ENCODE data around the gene LRRK1. TPM values are rescaled to one million over a fixed set of nuclear protein-coding genes. Genes with fewer than 3 reads are reported as not detected.

The LRRK1 gene
- total and polyA plus RNA-seq, 12 donors = 1.5 to 8.1 (median 2.0) TPM

DNA sequence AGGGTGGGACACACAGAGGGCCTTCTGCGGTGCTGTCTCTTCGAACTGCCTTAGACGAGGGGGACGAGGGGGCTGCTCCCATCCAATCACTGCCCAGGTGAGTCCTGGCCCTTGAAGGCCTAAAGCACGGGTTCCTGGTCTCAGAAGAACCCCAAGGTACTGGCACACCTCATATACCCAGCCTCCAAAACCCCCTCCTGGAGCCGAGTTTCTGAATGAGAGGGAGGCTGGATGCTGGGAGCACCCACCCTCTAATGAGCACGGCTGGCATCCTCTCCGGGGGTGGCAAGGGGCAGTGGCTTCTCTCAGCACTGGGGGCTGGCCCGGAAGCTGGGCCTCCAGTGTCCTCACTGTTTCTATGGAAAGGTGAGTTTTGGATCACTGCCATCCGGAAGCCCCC is 165.6 kb downstream of the LRRK1 start:
- intact Hi-C loops (cut with DNase I) = loop anchor here in 8 of 10 donors (5.0 to 10.0 kb wide), 4 partner anchors 62 to 172 kb away; no protein-coding TSS in a partner anchor
- no peak for DNase-seq
- TF ChIP-seq, protein P1, sequence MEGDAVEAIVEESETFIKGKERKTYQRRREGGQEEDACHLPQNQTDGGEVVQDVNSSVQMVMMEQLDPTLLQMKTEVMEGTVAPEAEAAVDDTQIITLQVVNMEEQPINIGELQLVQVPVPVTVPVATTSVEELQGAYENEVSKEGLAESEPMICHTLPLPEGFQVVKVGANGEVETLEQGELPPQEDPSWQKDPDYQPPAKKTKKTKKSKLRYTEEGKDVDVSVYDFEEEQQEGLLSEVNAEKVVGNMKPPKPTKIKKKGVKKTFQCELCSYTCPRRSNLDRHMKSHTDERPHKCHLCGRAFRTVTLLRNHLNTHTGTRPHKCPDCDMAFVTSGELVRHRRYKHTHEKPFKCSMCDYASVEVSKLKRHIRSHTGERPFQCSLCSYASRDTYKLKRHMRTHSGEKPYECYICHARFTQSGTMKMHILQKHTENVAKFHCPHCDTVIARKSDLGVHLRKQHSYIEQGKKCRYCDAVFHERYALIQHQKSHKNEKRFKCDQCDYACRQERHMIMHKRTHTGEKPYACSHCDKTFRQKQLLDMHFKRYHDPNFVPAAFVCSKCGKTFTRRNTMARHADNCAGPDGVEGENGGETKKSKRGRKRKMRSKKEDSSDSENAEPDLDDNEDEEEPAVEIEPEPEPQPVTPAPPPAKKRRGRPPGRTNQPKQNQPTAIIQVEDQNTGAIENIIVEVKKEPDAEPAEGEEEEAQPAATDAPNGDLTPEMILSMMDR (IDR thresholded peaks at IDR 0.05) = no peak

GRCh38 chr15:101085311-101085700 is 166.1 kb downstream of the LRRK1 start:
- Histone ChIP-seq H3K27me3 (no peaks in the 10 kb centered on the region), H3K36me3 (no peaks in the 10 kb centered on the region), H3K9me3 (peaks cover 0 to under 1% (median 0%) of the 10 kb centered on the region in 11 donors), H3K4me1 (peaks cover 0 to 20% (median 9%) of the 10 kb centered on the region in 9 donors), H3K4me3 (no peak overlapping the region), H3K27ac (no peak overlapping the region)
- TF ChIP-seq, protein P1 (IDR thresholded peaks at IDR 0.05) = no peak
- DNase-seq = no peak
- no peak for ATAC-seq
- WGBS, 2 donors = 92 to 93% methylated on average over 10 of the region's 10 CpGs
- intact Hi-C loops (cut with DNase I) = loop anchor here in 5 of 10 donors (5.0 to 10.0 kb wide), 3 partner anchors 68 to 172 kb away; no protein-coding TSS in a partner anchor

More for the DNA sequence above, 165.6 kb downstream of the LRRK1 start:
- Histone ChIP-seq H3K4me1 (peaks cover 0 to 19% (median 9%) of the 10 kb centered on the region in 9 donors), H3K27me3 (no peaks in the 10 kb centered on the region), H3K4me3 (no peak overlapping the region), H3K9me3 (no peaks in the 10 kb centered on the region), H3K36me3 (no peaks in the 10 kb centered on the region), H3K27ac (no peak overlapping the region)
- ATAC-seq = no peak
- WGBS, 2 donors = 90% methylated on average over 10 of the region's 10 CpGs

- TF ChIP-seq, protein P1 (IDR thresholded peaks at IDR 0.05) = no peak
- ATAC-seq (no peak), DNase-seq (no peak)
- Histone ChIP-seq H3K4me1 (peaks cover 8 to 30% (median 18%) of the 10 kb centered on the region in 9 donors), H3K4me3 (no peak overlapping the region), H3K9me3 (peaks cover 0 to 4% (median 0%) of the 10 kb centered on the region in 11 donors), H3K36me3 (no peaks in the 10 kb centered on the region), H3K27ac (no peak overlapping the region), H3K27me3 (no peaks in the 10 kb centered on the region)
- intact Hi-C loops (cut with DNase I) = loop anchor here in 5 of 10 donors (5.0 to 10.0 kb wide), 3 partner anchors 69 to 171 kb away; no protein-coding TSS in a partner anchor
- 92 to 95% methylated on average over 48 of the region's 48 CpGs for WGBS, 2 donors
Observed at GRCh38 chr15:101086394-101087171, 167.4 kb downstream of the LRRK1 start.

DNA sequence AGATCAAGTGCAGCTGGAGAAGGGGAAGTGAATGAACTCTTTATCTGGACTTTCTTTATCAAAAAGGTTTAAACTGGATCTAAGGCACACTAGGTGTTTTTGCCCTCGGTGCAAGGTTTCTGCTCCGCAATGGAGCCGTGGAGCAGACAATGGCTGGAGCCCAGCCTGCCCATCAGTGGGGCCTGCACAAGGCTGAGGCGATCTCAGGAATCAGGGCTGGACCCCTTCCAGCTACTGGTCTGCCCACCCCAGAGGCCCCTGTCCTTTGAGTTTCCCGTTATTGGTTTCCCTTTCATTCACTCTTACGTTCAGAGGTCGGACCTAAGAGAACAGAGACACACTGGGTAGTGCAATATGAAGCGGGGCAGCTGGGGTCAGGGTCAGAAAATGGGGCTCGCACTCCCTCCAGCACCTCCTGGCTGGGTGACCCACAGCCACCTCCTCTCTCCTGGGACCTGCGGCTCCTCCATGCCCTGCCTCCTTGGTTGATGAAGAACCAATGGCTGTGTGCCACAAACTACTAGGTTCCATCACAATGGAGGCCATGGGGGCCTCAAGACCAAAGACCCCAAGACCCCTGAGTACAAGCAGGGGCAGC is 168.1 kb downstream of the LRRK1 start:
- Histone ChIP-seq H3K27me3 (no peaks in the 10 kb centered on the region), H3K9me3 (peaks cover 0 to 4% (median 0%) of the 10 kb centered on the region in 11 donors), H3K27ac (no peak overlapping the region), H3K36me3 (no peaks in the 10 kb centered on the region), H3K4me1 (peaks cover 14 to 37% (median 24%) of the 10 kb centered on the region in 9 donors), H3K4me3 (no peak overlapping the region)
- 82 to 88% methylated on average over 10 of the region's 10 CpGs for WGBS, 2 donors
- intact Hi-C loops (cut with DNase I) = loop anchor here in 5 of 10 donors (5.0 to 10.0 kb wide), 3 partner anchors 70 to 170 kb away; no protein-coding TSS in a partner anchor
- DNase-seq = no peak
- TF ChIP-seq, protein P1 (IDR thresholded peaks at IDR 0.05) = no peak
- ATAC-seq = no peak

Data from heart right ventricle (tissue), 16 donors.